HL-60 (cell line): Measurements from ENCODE around the gene IFITM1.
"Not testable (repeated sequence)": the region's sequence is repeated elsewhere in the genome, so short reads cannot be mapped to it uniquely, and the experiment has no call there.

ENCODE experiments used
- DNase-seq, 2 experiments: peaks; one replicate each; pipeline ENCODE4 v3.0.0-alpha.2; 2010 to 2020; ENCODE audit warnings: low read depth in 1 of 2, low spot score in 1 of 2
- H3K27ac ChIP-seq: fragments of 250-450 bp; sonication (Bioruptor Pico); replicated peaks from 2 replicates; pipeline ENCODE4 v1.5.1; 2020; ENCODE audit warnings: mild to moderate bottlenecking, moderate library complexity
- H3K27me3 ChIP-seq: fragments of 250-450 bp; sonication (Bioruptor Pico); 2 replicates; pipeline ENCODE4 v1.5.1; 2021; ENCODE audit warnings: mild to moderate bottlenecking, moderate library complexity; ENCODE audit not compliant: insufficient read depth, poor library complexity, severe bottlenecking
- H3K4me3 ChIP-seq: replicated peaks from 2 replicates; pipeline ENCODE4 v1.5.1; 2011; ENCODE audit warnings: mild to moderate bottlenecking, control low read depth, low read length; ENCODE audit not compliant: insufficient read depth
- CTCF ChIP-seq: IDR thresholded peaks from one replicate; pipeline ENCODE4 v1.5.1; 2011; ENCODE audit warnings: low read length, control low read depth, inconsistent platforms; ENCODE audit not compliant: insufficient read depth
- GABPA ChIP-seq: IDR thresholded peaks from 2 replicates; pipeline ENCODE4 v1.6.1; 2012; ENCODE audit warnings: low read depth
- POLR2AphosphoS5 ChIP-seq: IDR thresholded peaks from 2 replicates; pipeline ENCODE4 v1.6.1; 2012; ENCODE audit warnings: low read depth
- REST ChIP-seq: IDR thresholded peaks from 2 replicates; pipeline ENCODE4 v1.6.1; 2012; ENCODE audit warnings: low read depth; ENCODE audit not compliant: insufficient replicate concordance
- SPI1 ChIP-seq: IDR thresholded peaks from 2 replicates; pipeline ENCODE4 v1.6.1; 2012; ENCODE audit warnings: low read depth, mild to moderate bottlenecking, borderline replicate concordance

The IFITM1 gene

GRCh38 chr11:340539-341512 is 27.0 kb downstream of the IFITM1 start:
- DNase-seq, result no peak
- TF ChIP-seq REST, result no peak
- H3K4me3 ChIP-seq, result no peak overlapping the region
- no peaks in the 10 kb centered on the region for H3K27me3 ChIP-seq
- H3K27ac ChIP-seq, result no peak overlapping the region

GRCh38 chr11:342328-342727 is 28.5 kb downstream of the IFITM1 start:
- DNase-seq, result no peak
- TF ChIP-seq CTCF, result no peak
- no peak overlapping the region for H3K27ac ChIP-seq
- H3K4me3 ChIP-seq, result no peak overlapping the region
- H3K27me3 ChIP-seq, result no peaks in the 10 kb centered on the region

- TF ChIP-seq CTCF (no peak), SPI1 (no peak), GABPA (no peak), REST (no peak), POLR2AphosphoS5 (no peak)
- no peak overlapping the region for H3K4me3 ChIP-seq
- no peak for DNase-seq
- no peak overlapping the region for H3K27ac ChIP-seq
- no peaks in the 10 kb centered on the region for H3K27me3 ChIP-seq
Measured at GRCh38 chr11:344836-345578, 31.2 kb downstream of the IFITM1 start.

- DNase-seq, result no peak
- Histone ChIP-seq H3K27me3 (no peaks in the 10 kb centered on the region), H3K4me3 (no peak overlapping the region), H3K27ac (no peak overlapping the region)
- no peak for TF ChIP-seq GABPA
- TF ChIP-seq SPI1, result no peak
- TF ChIP-seq REST, result no peak
- no peak for TF ChIP-seq CTCF
- no peak for TF ChIP-seq POLR2AphosphoS5
Measured at GRCh38 chr11:346529-346928, 32.7 kb downstream of the IFITM1 start.

- H3K27me3 ChIP-seq, H3K27ac ChIP-seq, DNase-seq, H3K4me3 ChIP-seq: not testable (repeated sequence)
Measured at GRCh38 chr11:349270-349954, 35.6 kb downstream of the IFITM1 start.
